Right renal cortex interstitium (tissue), 3 donors: ENCODE results near the gene SNRNP200. TPM values are rescaled to one million over a fixed set of nuclear protein-coding genes. Genes with fewer than 3 reads are reported as not detected.
"Not testable (repeated sequence)": the region's sequence is repeated elsewhere in the genome, so short reads cannot be mapped to it uniquely, and the experiment has no call there.

Experiments
- DNase-seq, 3 donors: peaks; one replicate each; pipeline ENCODE4 v3.0.0-alpha.2; 2013; ENCODE audit warnings: low read depth in 3 of 3, low spot score in 2 of 3
- polyA plus RNA-seq, 3 donors: library from polyadenylated mRNA; unstranded; fragments of 120-200 nt; gene quantifications; one replicate each; pipeline ENCODE4 v1.2.1, GENCODE V29; 2013; ENCODE audit not compliant: insufficient read length in 3 of 3

SNRNP200 gene
- polyA plus RNA-seq, 3 donors: 180 to 193 (median 187) TPM

GRCh38 chr2:96325884-96326255 lies 20.5 kb upstream of the SNRNP200 start:
- no peak for DNase-seq

- no peak for DNase-seq
Observed at GRCh38 chr2:96325041-96325883, 19.9 kb upstream of the SNRNP200 start, which contains the start of gene ITPRIPL1. TSS of gene ITPRIPL1 (plus strand) at chr2:96325317. CDS start at chr2:96325840, 523 bp downstream.

GRCh38 chr2:96324721-96325040 lies 19.3 kb upstream of the SNRNP200 start:
- DNase-seq: no peak

GRCh38 chr2:96323849-96324248 lies 18.5 kb upstream of the SNRNP200 start:
- DNase-seq: no peak

- DNase-seq: no peak
Observed at GRCh38 chr2:96320728-96321622, 15.6 kb upstream of the SNRNP200 start.

- DNase-seq: no peak
Observed at GRCh38 chr2:96320326-96320725, 15.0 kb upstream of the SNRNP200 start.

GRCh38 chr2:96319396-96319795 lies 14.1 kb upstream of the SNRNP200 start:
- no peak for DNase-seq

- DNase-seq: no peak
Observed at GRCh38 chr2:96318723-96319122, 13.4 kb upstream of the SNRNP200 start.

- DNase-seq: no peak
Observed at GRCh38 chr2:96317584-96317997, 12.2 kb upstream of the SNRNP200 start.

- DNase-seq: no peak
Observed at GRCh38 chr2:96316999-96317398, 11.7 kb upstream of the SNRNP200 start.

GRCh38 chr2:96315400-96316071 lies 10.2 kb upstream of the SNRNP200 start:
- DNase-seq: no peak

- no peak for DNase-seq
Observed at GRCh38 chr2:96315005-96315399, 9.7 kb upstream of the SNRNP200 start.

GRCh38 chr2:96308248-96308647 lies 2.9 kb upstream of the SNRNP200 start:
- no peak for DNase-seq

- no peak for DNase-seq
Observed at GRCh38 chr2:96306370-96306769, 1.0 kb upstream of the SNRNP200 start.

- no peak for DNase-seq
Observed at GRCh38 chr2:96305979-96306308, 598 bp upstream of the SNRNP200 start.

GRCh38 chr2:96304606-96305005 lies 740 bp downstream of the SNRNP200 start:
- DNase-seq: no peak

GRCh38 chr2:96301865-96302264 lies 3.5 kb downstream of the SNRNP200 start:
- no peak for DNase-seq

GRCh38 chr2:96296925-96297324 lies 8.4 kb downstream of the SNRNP200 start:
- no peak for DNase-seq

- DNase-seq: not testable (repeated sequence)
Observed at GRCh38 chr2:96294271-96294670, 11.1 kb downstream of the SNRNP200 start.

GRCh38 chr2:96291751-96292150 lies 13.6 kb downstream of the SNRNP200 start:
- DNase-seq: no peak

- DNase-seq: no peak
Observed at GRCh38 chr2:96287273-96287856, 18.0 kb downstream of the SNRNP200 start.
